Measurements from ENCODE around the gene CAMTA1.

CAMTA1 gene

GRCh38 chr1:7174561-7174960 lies 389.3 kb downstream of the CAMTA1 start:
- DNase-seq: no peak

GRCh38 chr1:7174980-7175906 lies 390.0 kb downstream of the CAMTA1 start:
- no peak for DNase-seq

GRCh38 chr1:7177021-7177420 lies 391.8 kb downstream of the CAMTA1 start:
- no peak for DNase-seq

GRCh38 chr1:7177438-7178146 lies 392.3 kb downstream of the CAMTA1 start:
- no peak for DNase-seq

- no peak for DNase-seq
These were observed 393.1 kb downstream of the CAMTA1 start for GRCh38 chr1:7178336-7178735.

- no peak for DNase-seq
These were observed 393.5 kb downstream of the CAMTA1 start for GRCh38 chr1:7178741-7179140.

- no peak for DNase-seq
These were observed 400.5 kb downstream of the CAMTA1 start for GRCh38 chr1:7185721-7186120.

- DNase-seq: peak; percentile 33
These were observed 401.3 kb downstream of the CAMTA1 start for GRCh38 chr1:7186382-7187111.

GRCh38 chr1:7187112-7187493 lies 401.8 kb downstream of the CAMTA1 start:
- no peak for DNase-seq

GRCh38 chr1:7190261-7190660 lies 405.0 kb downstream of the CAMTA1 start:
- DNase-seq: no peak

GRCh38 chr1:7192453-7192852 lies 407.2 kb downstream of the CAMTA1 start:
- DNase-seq: no peak

- DNase-seq: no peak
These were observed 411.0 kb downstream of the CAMTA1 start for GRCh38 chr1:7196036-7196911.

GRCh38 chr1:7198664-7199063 lies 413.4 kb downstream of the CAMTA1 start:
- no peak for DNase-seq

- DNase-seq: no peak
These were observed 414.0 kb downstream of the CAMTA1 start for GRCh38 chr1:7199077-7199779.

GRCh38 chr1:7207875-7208646 lies 422.8 kb downstream of the CAMTA1 start:
- DNase-seq: peak; percentile 49

GRCh38 chr1:7208647-7209180 lies 423.5 kb downstream of the CAMTA1 start:
- no peak for DNase-seq

GRCh38 chr1:7209336-7209735 lies 424.1 kb downstream of the CAMTA1 start:
- no peak for DNase-seq

- DNase-seq: peak; percentile 16
These were observed 433.1 kb downstream of the CAMTA1 start for GRCh38 chr1:7218210-7218832.

- no peak for DNase-seq
These were observed 433.8 kb downstream of the CAMTA1 start for GRCh38 chr1:7219031-7219430.

GRCh38 chr1:7220007-7220406 lies 434.8 kb downstream of the CAMTA1 start:
- DNase-seq: no peak
